ENCODE data around the gene SETD1A.

The SETD1A gene

GRCh38 chr16:30983898-30984610 lies 26.5 kb downstream of the SETD1A start:
- no peak for DNase-seq

DNA sequence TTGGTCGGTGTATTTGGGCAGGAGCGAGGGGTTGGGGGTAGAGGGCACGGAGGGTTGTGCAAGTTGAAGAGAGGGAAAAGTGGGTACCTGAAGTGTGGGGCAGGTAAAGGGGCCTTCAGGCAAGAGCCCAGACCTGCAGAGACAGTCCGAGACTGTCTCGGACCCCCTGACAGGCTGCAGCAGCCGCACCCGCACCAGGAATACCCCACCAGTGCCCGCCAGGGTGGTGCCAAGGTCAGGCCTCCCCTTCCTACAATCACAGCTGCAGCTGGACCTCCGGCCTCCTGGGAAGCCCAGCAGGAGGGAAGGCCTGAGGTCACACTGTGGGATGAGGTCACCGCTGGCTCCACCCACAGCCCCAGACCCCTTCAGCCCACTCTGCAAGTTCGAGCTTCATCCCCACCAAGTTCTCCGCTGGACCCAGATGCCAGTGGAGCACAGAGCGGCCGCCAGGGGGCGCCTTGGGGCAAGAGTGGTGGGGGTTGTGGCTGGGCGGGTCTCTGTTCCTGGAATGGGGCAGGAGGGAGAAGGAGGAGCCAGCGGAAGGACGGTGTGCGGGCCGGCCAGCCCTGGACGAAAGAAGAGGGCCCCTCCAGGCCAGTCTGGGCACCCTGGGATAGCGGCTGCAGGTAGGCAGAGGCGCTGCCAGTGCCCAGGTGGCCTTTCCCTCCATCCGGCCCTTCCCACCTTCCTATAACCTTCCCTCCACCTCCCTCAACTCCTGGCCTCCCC lies 27.3 kb downstream of the SETD1A start, which contains the start of gene HSD3B7:
TSS of gene HSD3B7 (plus strand) at position 539 of the 732 bp plus-strand sequence. CDS start 452 bp downstream, outside the sequence.
- peak; percentile 29 for DNase-seq

DNA sequence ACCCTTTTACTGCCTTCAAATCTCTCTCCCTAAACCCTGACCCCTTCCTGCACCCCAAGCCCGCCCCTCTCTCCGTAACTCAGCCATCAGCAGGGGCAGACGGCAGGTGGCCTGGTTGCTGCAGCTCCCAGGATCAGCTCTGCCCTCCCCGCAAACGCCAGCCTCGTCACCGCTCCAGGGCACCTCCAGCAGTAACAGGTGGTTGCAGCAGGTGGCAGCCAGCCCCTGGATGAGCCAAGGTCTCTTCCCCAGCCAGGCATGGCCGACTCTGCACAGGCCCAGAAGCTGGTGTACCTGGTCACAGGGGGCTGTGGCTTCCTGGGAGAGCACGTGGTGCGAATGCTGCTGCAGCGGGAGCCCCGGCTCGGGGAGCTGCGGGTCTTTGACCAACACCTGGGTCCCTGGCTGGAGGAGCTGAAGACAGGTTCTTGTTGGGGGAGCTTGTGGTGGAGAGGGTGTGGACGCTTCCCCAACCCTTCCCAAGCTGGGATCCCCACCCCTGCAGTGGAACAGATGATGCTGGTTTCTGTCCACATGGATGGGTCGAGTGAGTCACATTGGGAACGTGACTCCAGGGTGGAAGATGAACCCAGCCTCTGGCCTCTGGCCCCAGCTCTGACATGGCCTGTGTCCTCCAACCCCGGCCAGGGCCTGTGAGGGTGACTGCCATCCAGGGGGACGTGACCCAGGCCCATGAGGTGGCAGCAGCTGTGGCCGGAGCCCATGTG lies 28.0 kb downstream of the SETD1A start:
- DNase-seq = no peak

- DNase-seq = no peak
Observed at GRCh38 chr16:30986129-30986991, 28.8 kb downstream of the SETD1A start.

GRCh38 chr16:30987581-30988190 lies 30.1 kb downstream of the SETD1A start:
- no peak for DNase-seq

DNA sequence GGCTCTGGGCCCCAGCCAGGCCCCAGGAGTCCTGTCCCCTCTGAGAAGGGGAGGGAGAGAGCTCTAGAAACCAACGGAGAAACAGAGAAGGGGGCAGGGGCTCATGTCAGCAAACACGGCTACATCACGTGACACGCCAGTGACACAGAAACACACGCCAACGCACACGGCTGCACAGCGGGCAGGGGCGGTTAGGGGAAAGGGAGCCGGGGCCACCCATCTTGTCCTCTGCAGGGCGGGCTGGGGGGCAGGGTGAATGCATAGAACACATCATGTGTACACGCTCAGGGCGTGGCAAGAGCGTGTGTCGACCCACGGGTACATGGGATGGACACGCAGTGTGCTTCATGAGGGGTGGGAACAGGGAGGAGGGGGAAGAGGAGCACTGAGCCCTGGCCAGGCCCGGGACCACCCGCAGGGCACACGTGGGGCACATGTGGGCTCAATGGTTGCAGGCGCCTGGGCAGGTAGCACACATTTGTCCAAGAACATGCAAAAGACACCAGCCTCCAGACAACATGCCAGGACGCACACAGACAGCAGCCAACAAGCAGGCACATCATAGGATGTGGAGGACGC lies 32.0 kb downstream of the SETD1A start:
- no peak for DNase-seq

DNA sequence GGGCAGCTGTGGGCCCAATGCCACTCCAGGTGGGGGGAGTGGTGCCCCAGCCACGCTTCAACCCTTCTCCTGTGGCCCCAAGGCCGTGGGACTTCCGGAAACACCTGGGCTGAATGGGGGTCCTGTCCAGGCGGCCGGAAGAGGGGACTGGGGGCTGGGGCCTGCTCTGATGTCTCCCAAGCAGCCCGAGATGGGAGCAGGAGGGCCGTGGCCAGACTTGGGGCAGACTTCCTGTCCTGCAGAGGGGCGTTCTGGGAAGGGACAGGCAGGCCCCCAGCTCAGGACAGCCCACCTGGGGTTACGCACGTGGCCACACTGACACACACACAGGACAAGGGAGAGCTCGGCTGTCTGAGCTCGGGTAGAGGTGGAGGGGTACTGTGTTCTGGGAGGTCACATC lies 32.6 kb downstream of the SETD1A start:
- no peak for DNase-seq

GRCh38 chr16:30991052-30991451 lies 33.5 kb downstream of the SETD1A start:
- DNase-seq = no peak

DNA sequence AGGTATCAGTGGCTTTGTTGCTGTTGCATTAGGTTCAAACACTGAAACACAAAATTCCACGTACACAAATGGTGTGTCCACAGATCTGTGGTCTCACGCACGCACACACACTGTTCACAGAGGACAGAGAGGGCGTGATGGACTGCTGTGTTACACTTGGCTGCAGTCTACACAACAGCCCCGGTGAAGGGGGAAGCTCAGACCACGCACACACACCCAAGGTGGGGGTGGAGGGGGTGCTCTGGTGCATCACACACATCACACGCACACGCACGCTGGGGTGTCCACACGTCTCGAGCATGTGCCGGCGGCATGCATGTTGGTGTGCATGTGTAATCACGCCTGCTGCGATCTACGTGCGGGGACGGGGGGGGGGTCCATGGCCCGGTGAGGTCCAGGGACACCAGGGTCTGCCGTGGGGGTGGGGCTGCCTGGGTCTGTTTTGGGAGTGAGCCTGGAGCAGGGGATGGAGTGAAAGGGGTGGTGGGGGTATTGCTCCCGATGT lies 34.8 kb downstream of the SETD1A start:
- no peak for DNase-seq

DNA sequence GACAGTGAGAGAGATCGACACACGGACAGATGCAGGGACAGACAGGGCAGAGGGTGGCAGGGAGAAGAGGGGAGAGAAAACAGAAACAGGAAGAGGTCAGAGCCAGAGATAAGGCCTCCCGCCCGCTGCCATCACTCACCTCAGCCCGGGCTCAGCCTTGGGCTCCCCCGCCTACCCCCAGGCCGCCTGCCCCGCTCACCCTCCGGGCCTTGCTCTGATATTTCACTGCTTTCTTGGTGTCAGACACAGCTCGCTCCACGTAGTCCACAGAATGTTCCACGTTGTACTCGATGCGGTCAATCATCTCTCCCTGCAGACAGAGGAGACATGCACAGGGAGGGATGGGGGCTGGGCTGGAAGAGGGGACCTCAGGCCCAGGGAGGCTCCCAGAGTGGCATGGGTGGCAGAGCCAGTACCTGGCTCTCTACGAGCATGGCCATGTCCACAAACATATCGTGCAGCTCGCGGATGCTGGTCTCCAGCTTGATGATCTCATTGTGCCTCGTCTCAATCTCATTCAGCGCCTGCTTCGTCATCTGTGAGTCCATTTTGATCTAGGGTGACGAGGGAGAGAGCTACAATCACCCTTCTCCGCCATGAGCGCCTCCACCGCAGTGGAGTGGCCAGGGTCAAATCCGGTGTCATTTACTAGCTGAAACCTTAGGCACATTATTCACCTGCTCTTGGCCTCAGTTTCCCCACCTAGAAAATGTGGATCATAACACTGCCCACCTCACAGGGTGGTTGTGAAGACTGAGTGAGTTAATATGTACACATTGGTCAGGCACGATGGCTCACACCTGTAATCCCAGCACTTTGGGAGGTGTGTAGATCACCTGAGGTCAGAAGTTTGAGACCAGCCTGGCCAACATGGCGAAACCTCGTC lies 35.6 kb downstream of the SETD1A start:
- no peak for DNase-seq

DNA sequence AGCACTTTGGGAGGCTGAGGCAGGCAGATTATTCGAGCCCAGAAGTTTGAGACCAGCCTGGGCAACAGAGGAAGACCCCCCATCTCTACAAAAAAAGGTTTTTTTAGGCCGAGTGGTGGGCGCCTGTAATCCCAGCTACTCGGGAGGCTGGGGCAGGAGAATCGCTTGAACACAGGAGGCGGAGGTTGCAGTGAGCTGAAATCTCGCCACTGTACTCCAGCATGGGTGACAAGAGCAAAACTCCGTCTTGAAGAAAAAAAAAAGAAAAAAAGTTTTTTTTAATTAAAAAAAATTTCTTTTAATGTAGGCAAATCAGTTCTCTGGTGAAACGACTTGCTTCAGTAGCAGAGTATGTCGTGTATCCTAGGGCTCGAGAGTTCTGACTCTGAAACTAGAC lies 38.4 kb downstream of the SETD1A start:
- no peak for DNase-seq

GRCh38 chr16:30996324-30996984 lies 38.9 kb downstream of the SETD1A start:
- no peak for DNase-seq

DNA sequence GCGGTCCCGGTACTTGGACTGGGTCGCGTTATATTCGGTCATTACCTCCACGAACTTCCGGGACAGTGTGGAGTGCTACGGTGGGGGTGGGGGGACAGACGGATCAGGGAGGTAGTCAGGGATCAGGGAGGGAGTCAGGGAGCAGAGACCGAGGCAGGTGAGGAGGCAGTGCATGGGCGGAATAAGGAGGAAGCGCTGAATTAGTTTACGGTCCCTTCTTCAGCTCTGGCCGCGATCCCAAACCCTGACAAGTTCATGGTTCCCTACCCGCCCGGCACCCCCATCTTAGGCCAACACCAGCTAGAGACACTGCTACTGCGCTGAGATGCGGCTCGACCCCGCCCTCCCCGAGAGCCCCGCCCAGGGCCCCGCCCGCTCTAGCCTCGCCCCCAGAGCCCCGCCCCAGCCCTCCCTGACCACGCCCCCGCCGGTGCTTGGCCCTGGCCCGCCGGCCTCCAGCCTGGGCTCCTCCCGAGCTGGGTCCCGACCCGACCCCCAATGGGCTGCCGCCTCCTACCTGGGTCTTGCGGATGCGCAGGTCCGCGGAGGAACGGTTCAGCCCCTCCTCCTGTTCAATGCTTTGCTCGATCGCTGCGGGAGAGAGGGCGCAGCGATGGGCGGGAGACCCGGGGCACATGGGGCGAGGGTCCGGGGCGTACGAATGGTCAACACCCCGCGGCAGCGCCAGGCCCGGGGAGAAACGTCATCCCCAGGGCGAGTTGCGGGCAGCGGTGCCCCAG lies 39.6 kb downstream of the SETD1A start:
- no peak for DNase-seq

GRCh38 chr16:30997725-30998711 lies 40.5 kb downstream of the SETD1A start:
- no peak for DNase-seq

- DNase-seq = no peak
Observed at GRCh38 chr16:30998852-30999761, 41.6 kb downstream of the SETD1A start.

DNA sequence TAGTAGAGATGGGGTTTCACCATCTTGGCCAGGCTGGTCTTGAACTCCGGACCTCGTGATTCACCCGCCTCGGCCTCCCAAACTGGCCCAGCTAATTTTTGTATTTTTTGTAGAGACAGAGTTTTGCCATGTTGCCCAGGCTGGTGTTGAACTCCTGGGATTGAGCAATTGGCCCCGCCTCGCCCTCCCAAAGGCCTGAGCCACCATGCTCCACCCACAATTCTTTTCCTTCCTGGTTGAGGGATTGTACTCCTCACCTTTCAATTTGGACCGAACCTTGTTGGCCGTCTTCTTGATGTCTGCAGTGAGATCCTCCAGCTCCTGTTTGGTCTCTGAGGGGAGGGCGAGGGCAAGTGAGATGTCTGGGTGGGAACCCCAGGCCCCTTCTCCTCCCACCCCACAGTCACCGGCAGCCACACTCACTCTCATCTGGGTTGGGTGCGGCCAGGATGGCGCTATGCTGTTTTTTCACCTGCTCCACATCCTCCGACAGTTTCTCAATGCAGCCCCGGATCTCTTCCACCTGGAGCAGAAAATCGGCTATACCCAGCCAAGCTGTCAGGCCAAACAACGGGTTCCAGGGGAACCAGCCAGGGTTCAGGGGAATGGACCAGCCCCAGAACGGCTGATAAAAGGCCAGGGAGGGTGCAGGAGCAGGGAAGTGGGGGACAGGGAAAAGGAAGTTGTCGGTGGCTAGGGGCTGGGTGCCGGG lies 43.3 kb downstream of the SETD1A start:
- no peak for DNase-seq
